NCI-H2196 treated with DMSO at 0.1 percent for 48 hours (cell line): ENCODE data around the gene IGF2BP2.
"Not testable (repeated sequence)": the region's sequence is repeated elsewhere in the genome, so short reads cannot be mapped to it uniquely, and the experiment has no call there.

ENCODE experiments used
- DNase-seq: peaks from one replicate; lab custom pipeline; 2025; ENCODE audit not compliant: unreplicated experiment; lab: John Stamatoyannopoulos, UW

IGF2BP2 gene

GRCh38 chr3:185825006-185825638 is at the start of gene IGF2BP2:
Gene IGF2BP2, minus strand, starts transcription at chr3:185825042. Its CDS starts 82 bp downstream, at chr3:185824960.
- DNase-seq: no peak

- no peak for DNase-seq
These were observed 49.3 kb upstream of the IGF2BP2 start for GRCh38 chr3:185874119-185874518.

- DNase-seq: no peak
These were observed 42.8 kb upstream of the IGF2BP2 start for GRCh38 chr3:185867650-185868049.

DNA sequence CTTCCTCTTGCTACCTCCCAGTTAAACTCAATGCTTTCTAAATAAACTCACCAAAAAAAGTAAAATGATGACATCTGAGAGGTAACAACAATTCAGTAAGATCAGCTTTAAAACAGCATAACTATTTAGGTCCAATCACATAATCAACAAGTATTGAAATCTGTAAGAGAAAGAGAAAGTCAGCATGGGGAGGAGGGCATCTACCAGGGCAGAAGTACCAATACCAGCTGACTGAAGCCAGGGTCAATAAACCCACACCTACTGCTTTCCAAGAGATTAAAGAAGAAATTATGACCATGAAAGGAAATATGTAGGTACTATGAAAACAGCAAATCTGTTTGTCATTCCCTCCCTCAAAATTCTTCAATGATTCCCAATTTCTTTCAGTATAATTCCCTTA is 42.2 kb upstream of the IGF2BP2 start:
- no peak for DNase-seq

- DNase-seq: no peak
These were observed 41.7 kb upstream of the IGF2BP2 start for GRCh38 chr3:185866555-185866954.

GRCh38 chr3:185865247-185865646 is 40.4 kb upstream of the IGF2BP2 start:
- no peak for DNase-seq

DNA sequence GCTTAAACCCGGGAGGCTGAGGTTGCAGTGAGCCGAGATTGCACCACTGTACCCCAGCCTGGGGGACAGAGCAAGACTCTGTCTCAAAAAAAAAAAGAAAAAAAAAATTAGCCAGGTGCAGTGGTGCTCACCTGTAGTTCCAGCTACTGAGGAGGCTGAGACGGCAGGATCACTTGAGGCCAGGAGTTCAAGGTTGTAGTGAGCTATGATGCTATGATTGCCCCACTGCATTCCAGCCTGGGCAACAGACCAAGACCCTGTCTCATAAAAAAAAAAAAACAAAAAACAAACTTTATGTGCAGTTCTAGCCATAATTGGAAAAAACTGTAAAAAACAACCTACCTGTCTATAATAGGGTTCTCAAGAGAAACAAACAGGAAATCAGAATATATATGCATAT is 39.9 kb upstream of the IGF2BP2 start:
- DNase-seq: no peak

DNA sequence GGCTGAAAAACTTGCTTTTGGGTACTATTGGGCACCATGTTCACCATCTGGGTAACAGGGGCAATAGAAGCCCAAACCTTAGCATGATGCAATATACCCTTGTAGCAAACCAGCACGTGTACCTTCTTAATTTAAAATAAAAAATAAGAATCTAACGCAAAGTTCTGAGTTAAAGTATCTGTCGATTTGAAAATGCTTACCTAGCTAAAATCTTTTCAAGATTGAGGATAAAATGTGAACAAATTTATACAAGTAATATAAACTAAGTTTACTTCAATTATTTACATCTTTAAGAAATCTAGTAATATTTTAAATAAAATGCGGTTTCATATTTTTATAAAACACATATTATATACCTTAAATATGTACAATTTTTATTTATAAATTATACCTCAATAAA is 38.1 kb upstream of the IGF2BP2 start:
- DNase-seq: no peak

GRCh38 chr3:185859294-185859972 is 34.6 kb upstream of the IGF2BP2 start:
- no peak for DNase-seq

- DNase-seq: no peak
These were observed 33.8 kb upstream of the IGF2BP2 start for GRCh38 chr3:185858502-185859225.

- no peak for DNase-seq
These were observed 32.4 kb upstream of the IGF2BP2 start for GRCh38 chr3:185857208-185857607.

DNA sequence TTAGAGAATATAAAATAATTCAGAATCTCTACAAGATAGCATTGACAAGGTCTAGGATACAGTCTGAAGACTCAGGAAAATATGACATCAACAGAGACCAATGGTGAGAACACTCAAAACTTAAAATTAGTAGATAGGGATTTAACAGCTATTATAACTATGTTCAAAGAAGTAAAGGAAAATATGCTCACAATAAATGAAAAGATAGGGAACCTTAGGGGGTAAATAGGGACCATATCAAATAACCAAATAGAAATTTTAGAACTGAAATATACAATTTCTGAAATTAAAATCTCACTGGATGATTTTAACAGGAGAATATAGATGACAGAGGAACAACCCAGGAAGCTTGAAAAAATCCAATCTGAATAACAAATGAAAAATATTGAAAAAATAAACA is 31.8 kb upstream of the IGF2BP2 start:
- no peak for DNase-seq

DNA sequence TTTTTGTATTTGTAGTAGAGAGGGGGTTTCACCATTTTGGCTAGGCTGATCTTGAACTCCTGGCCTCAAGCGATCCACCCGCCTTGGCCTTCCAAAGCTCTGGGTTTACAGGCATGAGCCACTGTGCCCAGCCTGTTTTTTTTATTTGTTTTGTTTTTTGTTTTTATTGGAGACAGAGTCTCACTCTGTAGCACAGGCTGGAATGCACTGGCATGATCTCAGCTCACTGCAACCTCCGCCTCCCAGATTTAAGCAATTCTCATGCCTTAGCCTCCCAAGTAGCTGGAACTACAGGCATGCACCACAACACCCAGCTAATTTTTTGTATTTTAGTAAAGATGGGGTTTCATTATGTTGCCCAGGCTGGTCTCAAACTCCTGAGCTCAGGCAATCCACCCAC is 28.9 kb upstream of the IGF2BP2 start:
- DNase-seq: not testable (repeated sequence)

DNA sequence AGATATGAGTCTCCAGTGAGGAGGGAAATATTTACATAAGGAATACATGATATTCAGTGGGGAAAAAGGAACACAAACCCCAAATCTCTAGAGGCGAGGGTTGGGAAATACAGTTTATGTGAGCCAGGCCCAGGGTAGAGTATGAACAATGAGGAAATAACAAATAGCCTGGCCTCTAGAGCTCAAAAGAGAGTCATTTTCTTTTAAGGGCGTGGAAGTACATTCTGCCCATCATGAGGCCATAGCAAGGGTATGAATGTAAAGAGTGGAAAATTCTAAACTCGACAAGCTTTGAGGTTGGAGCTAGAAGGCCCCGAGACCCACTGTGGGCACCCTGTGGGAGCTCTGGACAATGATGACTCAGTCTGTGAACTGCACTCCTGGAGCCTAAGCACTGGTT is 27.8 kb upstream of the IGF2BP2 start:
- DNase-seq: no peak

- no peak for DNase-seq
These were observed 27.1 kb upstream of the IGF2BP2 start for GRCh38 chr3:185851959-185852358.

- no peak for DNase-seq
These were observed 26.2 kb upstream of the IGF2BP2 start for GRCh38 chr3:185851046-185851445.

DNA sequence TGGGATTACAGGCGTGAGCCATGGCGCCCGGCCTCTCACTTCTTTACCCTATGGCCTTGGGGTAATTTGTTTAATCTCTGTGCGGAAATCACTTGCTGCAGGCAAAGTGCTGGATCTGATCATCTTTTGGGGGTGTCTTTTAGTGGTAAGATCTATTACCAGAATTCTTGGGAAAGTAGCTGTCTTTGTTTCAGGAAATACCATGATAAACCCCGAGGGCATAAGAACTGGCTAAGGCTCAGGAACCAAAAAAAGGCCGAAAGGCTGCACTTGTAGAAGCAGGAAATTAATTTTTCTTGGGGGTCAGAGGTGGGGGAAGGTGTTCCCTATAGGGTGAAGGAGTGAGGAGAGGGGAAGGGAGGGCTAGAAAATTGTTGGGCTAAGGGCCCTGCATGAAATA is 22.7 kb upstream of the IGF2BP2 start:
- DNase-seq: no peak

DNA sequence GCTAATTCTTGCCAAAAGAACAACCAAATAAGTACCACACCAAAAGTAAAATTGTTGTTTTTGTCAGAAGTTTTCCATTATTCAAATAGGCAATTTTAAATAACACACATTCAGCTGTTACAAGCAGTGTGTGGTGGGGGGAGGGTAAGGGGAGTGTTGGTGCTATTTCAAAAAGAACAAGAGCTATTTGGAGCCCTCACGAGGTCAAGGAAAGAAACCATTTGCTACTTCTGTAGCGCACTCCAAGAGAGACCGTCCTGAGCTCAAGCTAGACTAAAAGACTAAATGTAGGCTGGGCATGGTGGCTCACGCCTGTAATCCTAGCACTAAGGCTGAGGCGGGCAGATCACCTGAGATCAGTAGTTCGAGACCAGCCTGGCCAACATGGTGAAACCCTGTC is 21.2 kb upstream of the IGF2BP2 start:
- no peak for DNase-seq

DNA sequence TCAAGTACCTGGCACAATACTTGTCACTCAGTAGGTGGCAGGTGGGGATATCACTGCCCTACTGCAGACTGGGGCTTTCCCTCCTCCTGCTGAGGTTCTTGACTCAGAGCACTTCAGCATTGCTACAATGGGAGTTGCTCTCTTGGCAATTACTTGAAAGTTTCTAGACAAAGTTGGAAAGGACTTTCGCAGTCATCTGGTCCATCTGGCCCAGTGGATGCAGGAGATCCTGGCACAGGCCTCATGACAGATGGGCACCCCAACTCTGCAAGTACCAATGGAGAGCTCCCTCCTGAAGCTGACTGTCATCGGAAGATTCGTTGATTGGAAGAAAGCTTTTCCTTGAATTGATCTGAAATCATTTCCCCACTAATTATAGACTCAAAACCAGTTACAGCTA is 19.2 kb upstream of the IGF2BP2 start:
- no peak for DNase-seq

GRCh38 chr3:185843635-185844034 is 18.8 kb upstream of the IGF2BP2 start:
- no peak for DNase-seq

DNA sequence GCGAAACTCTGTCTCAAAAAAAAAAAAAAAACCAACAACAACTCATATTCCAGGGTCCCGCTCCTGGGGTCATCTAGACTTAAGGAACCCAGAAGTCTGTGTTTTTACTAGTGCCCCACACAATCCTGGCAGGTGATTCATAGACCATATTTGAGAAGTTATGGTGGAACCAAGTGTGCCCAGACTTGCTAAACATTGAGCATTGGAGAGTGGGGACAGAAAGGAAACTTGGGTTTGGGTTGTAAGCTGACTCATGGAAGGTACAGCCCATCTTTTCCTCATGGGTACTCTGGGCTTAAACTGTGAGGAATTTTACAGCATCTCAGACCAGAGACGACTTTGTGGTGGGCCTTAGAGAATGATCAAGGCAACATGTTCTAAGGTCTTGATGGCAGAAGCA is 18.3 kb upstream of the IGF2BP2 start:
- DNase-seq: no peak

GRCh38 chr3:185842241-185842640 is 17.4 kb upstream of the IGF2BP2 start:
- no peak for DNase-seq
